ENCODE data around the gene NAT8L.

Gene NAT8L

GRCh38 chr4:2087170-2087569, 28.0 kb downstream of the NAT8L start:
- no peak overlapping the region for H3K4me3 ChIP-seq (ENCODE audit: control insufficient read depth, low read depth, low read length)
- peak; percentile 5 for DNase-seq (ENCODE audit: low read depth)
- peak; percentile 27 for TF ChIP-seq CTCF (conservative IDR thresholded peaks at IDR 0.05; ENCODE audit: control insufficient read depth, insufficient read depth, low read depth, low read length)

- no peak overlapping the region for H3K4me3 ChIP-seq (ENCODE audit: control insufficient read depth, low read depth, low read length)
- TF ChIP-seq CTCF (conservative IDR thresholded peaks at IDR 0.05; ENCODE audit: control insufficient read depth, insufficient read depth, low read depth, low read length) = no peak
Measured at GRCh38 chr4:2089222-2089621, 30.1 kb downstream of the NAT8L start.

GRCh38 chr4:2090642-2091041, 31.5 kb downstream of the NAT8L start:
- no peak overlapping the region for H3K4me3 ChIP-seq (ENCODE audit: control insufficient read depth, low read depth, low read length)
- no peak for DNase-seq (ENCODE audit: low read depth)
- TF ChIP-seq CTCF (conservative IDR thresholded peaks at IDR 0.05; ENCODE audit: control insufficient read depth, insufficient read depth, low read depth, low read length) = no peak

More at GRCh38 chr4:2089222-2089621, 30.1 kb downstream of the NAT8L start:
- DNase-seq (ENCODE audit: low read depth) = no peak

GRCh38 chr4:2091990-2092668, 33.0 kb downstream of the NAT8L start:
- no peak for TF ChIP-seq CTCF (conservative IDR thresholded peaks at IDR 0.05; ENCODE audit: control insufficient read depth, insufficient read depth, low read depth, low read length)
- no peak overlapping the region for H3K4me3 ChIP-seq (ENCODE audit: control insufficient read depth, low read depth, low read length)
- DNase-seq (ENCODE audit: low read depth) = no peak

GRCh38 chr4:2092669-2093053, 33.5 kb downstream of the NAT8L start:
- DNase-seq (ENCODE audit: low read depth) = no peak

GRCh38 chr4:2093265-2093664, 34.1 kb downstream of the NAT8L start:
- no peak for TF ChIP-seq CTCF (conservative IDR thresholded peaks at IDR 0.05; ENCODE audit: control insufficient read depth, insufficient read depth, low read depth, low read length)
- DNase-seq (ENCODE audit: low read depth) = no peak
- H3K4me3 ChIP-seq (ENCODE audit: control insufficient read depth, low read depth, low read length) = no peak overlapping the region

More at GRCh38 chr4:2092669-2093053, 33.5 kb downstream of the NAT8L start:
- TF ChIP-seq CTCF (conservative IDR thresholded peaks at IDR 0.05; ENCODE audit: control insufficient read depth, insufficient read depth, low read depth, low read length) = no peak
- no peak overlapping the region for H3K4me3 ChIP-seq (ENCODE audit: control insufficient read depth, low read depth, low read length)
